Measurements from ENCODE around the gene HEXIM1. TPM values are rescaled to one million over a fixed set of nuclear protein-coding genes. Genes with fewer than 3 reads are reported as not detected.
A peak's percentile ranks its signal among the peaks of the same experiment; 100 is the strongest.

Gene HEXIM1
- total RNA-seq, 2 experiments from 2014 or later, result 12.1 to 16.4 TPM

- H3K4me2 ChIP-seq (ENCODE audit: low read length), result no peak overlapping the region
- CTCF ChIA-PET (ENCODE audit: unreplicated experiment), result no interaction called here
Observed at GRCh38 chr17:45138911-45139532, 9.3 kb upstream of the HEXIM1 start.

GRCh38 chr17:45139533-45139920 is 8.7 kb upstream of the HEXIM1 start:
- no peak overlapping the region for H2AFZ ChIP-seq (ENCODE audit: low read length)
- TSS peak; percentile 46 for BruUV-seq (replicated peaks)
- no peak for DNase-seq (ENCODE audit: low spot score)
- no peak overlapping the region for H3K4me3 ChIP-seq (ENCODE audit: low read depth, low read length, poor library complexity, severe bottlenecking)
- peaks cover 19% of the 10 kb centered on the region for H3K4me1 ChIP-seq (ENCODE audit: insufficient read depth, low read length, poor library complexity, severe bottlenecking)
- H3K9me2 ChIP-seq (ENCODE audit: insufficient read depth, low read length), result no peaks in the 10 kb centered on the region
- ChIA-PET POLR2A (interaction anchor here (0.6 kb wide), 1 partner anchor 16 kb away, joined by 4 read pairs; no protein-coding TSS in a partner anchor), CTCF (ENCODE audit: unreplicated experiment) (no interaction called here)
- no peak for TF ChIP-seq EZH2phosphoT487 (IDR thresholded peaks at IDR 0.05; ENCODE audit: borderline replicate concordance, low read depth, low read length)
- no peak for TF ChIP-seq CTCF (conservative IDR thresholded peaks at IDR 0.05; ENCODE audit: low read length)
- H4K20me1 ChIP-seq (ENCODE audit: insufficient read depth, low read length), result no peaks in the 10 kb centered on the region
- no peaks in the 10 kb centered on the region for H3K79me2 ChIP-seq (ENCODE audit: insufficient read depth, low read depth, low read length)
- no peaks in the 10 kb centered on the region for H3K36me3 ChIP-seq (ENCODE audit: insufficient read depth, low read length)
- H3K27ac ChIP-seq (ENCODE audit: low read depth, low read length, poor library complexity, severe bottlenecking), result no peak overlapping the region
- no peak overlapping the region for H3K4me2 ChIP-seq (ENCODE audit: low read length)
- H3K9me3 ChIP-seq (ENCODE audit: low read length), result no peaks in the 10 kb centered on the region
- intact Hi-C loops (cut with micrococcal nuclease; ENCODE audit: unreplicated experiment), result no loop called here

More at GRCh38 chr17:45138911-45139532, 9.3 kb upstream of the HEXIM1 start:
- Histone ChIP-seq H3K4me1 (ENCODE audit: insufficient read depth, low read length, poor library complexity, severe bottlenecking) (peaks cover 16% of the 10 kb centered on the region), H3K27ac (ENCODE audit: low read depth, low read length, poor library complexity, severe bottlenecking) (no peak overlapping the region), H3K36me3 (ENCODE audit: insufficient read depth, low read length) (no peaks in the 10 kb centered on the region), H3K9me2 (ENCODE audit: insufficient read depth, low read length) (no peaks in the 10 kb centered on the region), H2AFZ (ENCODE audit: low read length) (no peak overlapping the region), H4K20me1 (ENCODE audit: insufficient read depth, low read length) (no peaks in the 10 kb centered on the region), H3K79me2 (ENCODE audit: insufficient read depth, low read depth, low read length) (no peaks in the 10 kb centered on the region), H3K4me3 (ENCODE audit: low read depth, low read length, poor library complexity, severe bottlenecking) (no peak overlapping the region), H3K9me3 (ENCODE audit: low read length) (no peaks in the 10 kb centered on the region)
- intact Hi-C loops (cut with micrococcal nuclease; ENCODE audit: unreplicated experiment), result no loop called here
- no peak for DNase-seq (ENCODE audit: low spot score)
- POLR2A ChIA-PET, result interaction anchor here (0.6 kb wide), 1 partner anchor 16 kb away, joined by 4 read pairs; no protein-coding TSS in a partner anchor
- no peak for TF ChIP-seq CTCF (conservative IDR thresholded peaks at IDR 0.05; ENCODE audit: low read length)
- TF ChIP-seq EZH2phosphoT487 (IDR thresholded peaks at IDR 0.05; ENCODE audit: borderline replicate concordance, low read depth, low read length), result no peak
- BruUV-seq (replicated peaks), result no TSS peak

GRCh38 chr17:45143094-45143670 is 5.1 kb upstream of the HEXIM1 start:
- no peak for DNase-seq (ENCODE audit: low spot score)
- Histone ChIP-seq H2AFZ (ENCODE audit: low read length) (no peak overlapping the region), H3K4me2 (ENCODE audit: low read length) (no peak overlapping the region), H3K27ac (ENCODE audit: low read depth, low read length, poor library complexity, severe bottlenecking) (no peak overlapping the region), H3K4me1 (ENCODE audit: insufficient read depth, low read length, poor library complexity, severe bottlenecking) (peaks cover 20% of the 10 kb centered on the region), H3K79me2 (ENCODE audit: insufficient read depth, low read depth, low read length) (no peaks in the 10 kb centered on the region), H3K4me3 (ENCODE audit: low read depth, low read length, poor library complexity, severe bottlenecking) (no peak overlapping the region), H3K36me3 (ENCODE audit: insufficient read depth, low read length) (no peaks in the 10 kb centered on the region), H3K9me3 (ENCODE audit: low read length) (no peaks in the 10 kb centered on the region), H4K20me1 (ENCODE audit: insufficient read depth, low read length) (no peaks in the 10 kb centered on the region), H3K9me2 (ENCODE audit: insufficient read depth, low read length) (no peaks in the 10 kb centered on the region)
- TF ChIP-seq CTCF (conservative IDR thresholded peaks at IDR 0.05; ENCODE audit: low read length) (no peak), EZH2phosphoT487 (IDR thresholded peaks at IDR 0.05; ENCODE audit: borderline replicate concordance, low read depth, low read length) (no peak)
- intact Hi-C loops (cut with micrococcal nuclease; ENCODE audit: unreplicated experiment), result no loop called here
- ChIA-PET POLR2A (interaction anchor here (0.5 to 0.7 kb wide), 2 partner anchors 12 to 80 kb away, joined by 3 to 6 read pairs; no protein-coding TSS in a partner anchor), CTCF (ENCODE audit: unreplicated experiment) (no interaction called here)
- BruUV-seq (replicated peaks), result no TSS peak

All from OCI-LY7 (cell line).